Activated CD8-positive, alpha-beta T cell treated with anti-CD3 and anti-CD28 coated beads for 36 hours (primary cell): ENCODE data around the gene KLHL22. TPM values are rescaled to one million over a fixed set of nuclear protein-coding genes. Genes with fewer than 3 reads are reported as not detected.

Experiments
- ATAC-seq: fragments of 200-7000 bp; cut with Tn5 transposase; one replicate; pipeline ENCODE4 v1.10.0; 2021; ENCODE audit warnings: mild to moderate bottlenecking, moderate library complexity
- CTCF ChIA-PET: fragments of 350-600 bp; sonication (Branson Sonifier 250); formaldehyde crosslinking; loops from one replicate; lab custom pipeline; 2021; ENCODE audit warnings: antibody characterized with exemption; lab: Charles Lee
- POLR2A ChIA-PET: fragments of 350-600 bp; sonication (Branson Sonifier 250); formaldehyde crosslinking; loops from one replicate; lab custom pipeline; 2021; ENCODE audit warnings: antibody characterized with exemption; lab: Charles Lee
- DNase-seq: peaks from one replicate; pipeline ENCODE4 v3.0.0-alpha.2; 2020
- H3K27ac Mint-ChIP-seq: one replicate; pipeline ENCODE4 v1.8.0; 2021; ENCODE audit warnings: mild to moderate bottlenecking, mixed read lengths
- H3K27me3 Mint-ChIP-seq: one replicate; pipeline ENCODE4 v1.8.0; 2021; ENCODE audit warnings: mixed read lengths
- H3K36me3 Mint-ChIP-seq: one replicate; pipeline ENCODE4 v1.8.0; 2021; ENCODE audit warnings: low read depth, mixed read lengths
- H3K4me1 Mint-ChIP-seq: one replicate; pipeline ENCODE4 v1.8.0; 2021; ENCODE audit warnings: low read depth, mixed read lengths
- H3K4me3 Mint-ChIP-seq: one replicate; pipeline ENCODE4 v1.8.0; 2021; ENCODE audit warnings: mild to moderate bottlenecking, moderate library complexity, mixed read lengths
- H3K9me3 Mint-ChIP-seq: one replicate; pipeline ENCODE4 v1.8.0; 2021; ENCODE audit warnings: mixed read lengths
- intact Hi-C: fragments of 100-400 bp; cut with micrococcal nuclease; formaldehyde crosslinking; loops from one replicate; pipeline ENCODE4 v1.10.0; 2022
- total RNA-seq, 2 experiments: library from RNA; stranded (reverse); gene quantifications; one replicate each; pipeline ENCODE4 v1.2.3, GENCODE V29; 2021
- TF ChIP-seq, protein P1 (sequence below): fragments of 200-600 bp; IDR thresholded peaks from one replicate; pipeline ENCODE4 v1.8.0; 2022; ENCODE audit warnings: antibody characterized with exemption, mild to moderate bottlenecking

The KLHL22 gene
- total RNA-seq, 2 experiments from 2014 or later, result 16.3 to 17.9 TPM

DNA sequence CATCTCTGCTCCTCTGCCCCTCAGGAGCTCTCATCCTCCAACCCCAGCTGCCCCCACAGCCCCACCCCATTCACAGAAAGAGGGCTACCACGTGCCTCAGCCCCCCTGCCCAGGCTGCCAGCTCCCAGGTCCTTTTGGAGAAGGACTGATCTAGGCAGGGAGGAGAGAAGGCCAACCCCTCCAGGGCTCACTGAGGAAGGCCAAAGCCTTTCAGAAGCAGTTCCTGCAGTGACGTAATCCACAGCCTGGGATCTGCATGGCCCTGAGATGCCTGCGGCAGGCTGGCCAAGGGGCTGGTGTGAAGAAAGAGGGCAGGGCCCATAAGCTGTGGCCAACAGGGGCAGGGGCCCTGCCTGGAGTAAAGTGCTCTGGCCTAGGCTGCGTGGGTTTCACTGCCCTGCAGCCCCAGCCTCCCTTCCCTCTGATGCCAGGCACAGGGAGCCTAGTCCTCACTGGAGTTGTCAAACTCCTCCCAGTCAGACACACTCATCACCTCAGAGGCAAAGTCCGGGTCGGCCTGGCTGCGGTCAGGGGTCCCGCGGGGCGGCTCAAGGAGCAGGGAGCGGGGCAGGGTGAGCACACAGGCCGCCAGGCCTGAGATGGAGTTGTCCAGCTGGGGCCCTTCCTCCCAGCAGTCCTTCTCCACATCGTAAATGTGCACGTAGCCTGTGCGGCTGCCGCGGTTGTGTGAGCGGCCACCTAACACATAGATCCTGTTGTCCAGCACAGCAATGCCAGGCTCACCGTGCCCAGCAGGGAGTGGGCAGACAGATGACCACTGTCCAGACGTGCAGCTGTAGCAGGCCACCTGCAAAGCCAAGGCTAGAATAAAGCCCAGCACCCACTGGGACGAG lies 53.7 kb downstream of the KLHL22 start:
- POLR2A ChIA-PET, result interaction anchor here (0.8 to 1.0 kb wide), 2 partner anchors 47 to 121 kb away, joined by 3 read pairs; no protein-coding TSS in a partner anchor
- intact Hi-C loops, result no loop called here
- DNase-seq (no peak), ATAC-seq (no peak)
- Mint-ChIP-seq H3K36me3 (peaks cover 9% of the 10 kb centered on the region), H3K27me3 (peaks cover 12% of the 10 kb centered on the region), H3K4me1 (peaks cover 4% of the 10 kb centered on the region), H3K27ac (no peak overlapping the region), H3K9me3 (no peaks in the 10 kb centered on the region), H3K4me3 (no peak overlapping the region)
- TF ChIP-seq, protein P1, sequence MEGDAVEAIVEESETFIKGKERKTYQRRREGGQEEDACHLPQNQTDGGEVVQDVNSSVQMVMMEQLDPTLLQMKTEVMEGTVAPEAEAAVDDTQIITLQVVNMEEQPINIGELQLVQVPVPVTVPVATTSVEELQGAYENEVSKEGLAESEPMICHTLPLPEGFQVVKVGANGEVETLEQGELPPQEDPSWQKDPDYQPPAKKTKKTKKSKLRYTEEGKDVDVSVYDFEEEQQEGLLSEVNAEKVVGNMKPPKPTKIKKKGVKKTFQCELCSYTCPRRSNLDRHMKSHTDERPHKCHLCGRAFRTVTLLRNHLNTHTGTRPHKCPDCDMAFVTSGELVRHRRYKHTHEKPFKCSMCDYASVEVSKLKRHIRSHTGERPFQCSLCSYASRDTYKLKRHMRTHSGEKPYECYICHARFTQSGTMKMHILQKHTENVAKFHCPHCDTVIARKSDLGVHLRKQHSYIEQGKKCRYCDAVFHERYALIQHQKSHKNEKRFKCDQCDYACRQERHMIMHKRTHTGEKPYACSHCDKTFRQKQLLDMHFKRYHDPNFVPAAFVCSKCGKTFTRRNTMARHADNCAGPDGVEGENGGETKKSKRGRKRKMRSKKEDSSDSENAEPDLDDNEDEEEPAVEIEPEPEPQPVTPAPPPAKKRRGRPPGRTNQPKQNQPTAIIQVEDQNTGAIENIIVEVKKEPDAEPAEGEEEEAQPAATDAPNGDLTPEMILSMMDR, result no peak
- CTCF ChIA-PET, result interaction anchor here (0.6 to 0.9 kb wide), 3 partner anchors 10 to 53 kb away, joined by 3 read pairs; no protein-coding TSS in a partner anchor

DNA sequence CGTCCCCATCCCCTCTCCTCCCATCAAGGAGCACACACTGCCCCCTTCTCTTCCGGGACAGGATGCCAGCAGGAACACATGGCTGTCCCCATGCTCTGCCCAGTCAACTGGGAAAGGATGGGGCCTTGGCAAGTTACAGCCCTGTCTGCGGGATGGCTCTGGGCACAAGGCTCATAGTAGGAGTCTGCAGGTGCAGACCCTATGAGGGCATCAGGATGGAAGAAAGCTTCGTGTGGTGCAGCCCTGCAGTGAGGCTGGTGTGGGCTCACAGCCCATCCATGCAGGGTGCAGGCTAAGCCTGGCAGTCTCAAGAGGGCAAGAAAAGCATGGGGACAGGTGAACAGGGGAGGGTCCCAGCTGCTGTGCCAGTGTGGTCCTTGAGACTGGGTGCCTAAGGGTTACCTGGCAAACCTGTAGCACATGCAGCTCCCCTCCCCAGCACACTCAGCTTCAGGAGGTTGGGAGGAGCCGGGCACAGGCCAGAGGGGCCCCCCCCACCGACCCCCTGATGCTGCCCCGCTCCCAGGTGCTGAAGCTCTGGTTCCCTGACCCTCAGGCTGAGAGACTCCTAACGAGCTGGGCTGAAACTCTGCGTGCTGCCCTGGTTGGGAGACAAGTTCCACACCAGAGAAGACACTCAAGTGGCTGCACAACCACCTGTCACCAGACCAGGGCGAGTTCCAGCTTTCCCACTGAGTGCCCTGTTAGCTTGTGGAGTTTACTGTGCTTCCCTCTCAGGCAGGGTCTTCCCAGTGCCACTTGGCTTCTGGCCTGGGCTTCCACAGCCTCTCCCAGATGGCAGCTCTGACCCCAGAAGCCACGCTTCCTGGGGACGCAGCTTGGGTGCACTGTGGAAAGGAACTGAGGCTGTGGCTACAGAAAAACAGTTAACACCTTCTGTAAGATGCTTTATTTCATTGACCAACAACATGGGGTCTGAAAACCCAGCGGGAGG lies 54.7 kb downstream of the KLHL22 start:
- Mint-ChIP-seq H3K27me3 (peaks cover 16% of the 10 kb centered on the region), H3K36me3 (peaks cover 9% of the 10 kb centered on the region), H3K9me3 (no peaks in the 10 kb centered on the region), H3K27ac (no peak overlapping the region), H3K4me1 (peaks cover 8% of the 10 kb centered on the region), H3K4me3 (no peak overlapping the region)
- intact Hi-C loops, result no loop called here
- TF ChIP-seq, protein P1, result no peak
- no peak for DNase-seq
- ChIA-PET POLR2A (interaction anchor here (0.8 to 1.0 kb wide), 2 partner anchors 48 to 122 kb away, joined by 3 read pairs; no protein-coding TSS in a partner anchor), CTCF (interaction anchor here (0.6 to 1.1 kb wide), 4 partner anchors 9 to 54 kb away, joined by 3 read pairs; no protein-coding TSS in a partner anchor)
- ATAC-seq, result no peak

DNA sequence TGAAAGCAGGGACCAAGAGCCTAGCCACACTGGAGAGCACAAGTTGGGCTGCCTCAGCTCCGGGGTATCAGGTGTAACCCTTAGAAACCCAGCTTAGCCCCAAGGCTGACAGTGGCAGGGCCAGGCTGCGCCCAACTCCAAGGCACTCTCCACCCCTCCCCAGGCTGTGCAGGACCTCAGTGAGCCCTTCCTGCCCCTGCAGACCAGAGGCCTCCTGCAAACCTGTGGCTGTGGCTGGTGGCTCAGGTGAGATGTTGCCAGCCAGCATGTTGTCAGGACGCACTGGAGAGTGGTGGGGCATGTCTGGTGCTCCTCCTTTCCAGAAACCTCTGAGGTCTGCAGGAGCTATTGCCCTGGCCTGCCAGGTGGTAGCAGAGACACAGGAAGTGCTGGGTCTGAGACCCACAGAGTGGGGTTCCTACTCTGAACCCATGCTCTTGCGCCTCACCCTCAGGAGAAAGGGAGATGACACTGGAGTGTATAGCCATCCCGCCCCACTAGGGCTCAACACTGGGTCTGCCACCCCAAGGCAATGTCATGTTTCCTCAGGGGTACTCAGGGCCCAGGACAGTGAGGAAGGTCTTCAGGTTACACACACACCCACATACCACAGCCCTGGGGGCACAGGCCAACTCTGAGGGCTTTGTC lies 55.5 kb downstream of the KLHL22 start:
- Mint-ChIP-seq H3K27me3 (peaks cover 24% of the 10 kb centered on the region), H3K36me3 (peaks cover 9% of the 10 kb centered on the region), H3K4me3 (no peak overlapping the region), H3K27ac (no peak overlapping the region), H3K4me1 (peaks cover 11% of the 10 kb centered on the region), H3K9me3 (no peaks in the 10 kb centered on the region)
- TF ChIP-seq, protein P1, result no peak
- ATAC-seq (no peak), DNase-seq (no peak)
- ChIA-PET CTCF (interaction anchor here (1.0 to 1.9 kb wide), 3 partner anchors 14 to 60 kb away, joined by 3 to 6 read pairs (median 3); no protein-coding TSS in a partner anchor), POLR2A (no interaction called here)
- intact Hi-C loops, result loop anchor here (10.0 kb wide), 1 partner anchor 55 kb away; the partner anchor contains the start of gene KLHL22

DNA sequence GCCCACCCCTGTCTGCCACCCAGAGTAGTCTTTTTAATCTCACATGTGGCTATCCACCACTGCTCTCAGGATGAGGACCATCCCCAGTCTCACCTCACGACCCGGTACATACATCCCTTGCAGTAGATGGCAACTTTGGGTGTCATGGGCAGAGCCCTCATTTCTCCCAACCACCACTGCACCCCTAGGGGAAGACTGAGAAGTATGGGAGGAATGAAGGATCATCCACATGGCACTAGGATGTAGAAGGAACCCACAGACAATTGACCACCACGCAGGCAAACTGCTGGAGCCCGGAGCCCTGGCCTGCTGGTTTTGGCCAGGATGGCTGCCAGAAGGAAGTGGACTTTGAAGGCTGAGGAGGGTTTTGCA lies 56.1 kb downstream of the KLHL22 start:
- ATAC-seq, result no peak
- CTCF ChIA-PET, result interaction anchor here (1.0 to 1.9 kb wide), 2 partner anchors 16 to 59 kb away, joined by 3 to 6 read pairs; no protein-coding TSS in a partner anchor
- no peaks in the 10 kb centered on the region for H3K9me3 Mint-ChIP-seq
- DNase-seq, result no peak
- H3K4me3 Mint-ChIP-seq, result no peak overlapping the region
- H3K36me3 Mint-ChIP-seq, result peaks cover 8% of the 10 kb centered on the region
- H3K27ac Mint-ChIP-seq, result no peak overlapping the region
- peaks cover 11% of the 10 kb centered on the region for H3K4me1 Mint-ChIP-seq
- POLR2A ChIA-PET, result interaction anchor here (1.4 kb wide), 1 partner anchor 21 kb away, joined by 4 read pairs; no protein-coding TSS in a partner anchor
- intact Hi-C loops, result loop anchor here (10.0 kb wide), 1 partner anchor 55 kb away; the partner anchor contains the start of gene KLHL22
- H3K27me3 Mint-ChIP-seq, result peaks cover 29% of the 10 kb centered on the region
- TF ChIP-seq, protein P1, result no peak
